ENCODE measurements around the gene RDX. TPM values are rescaled to one million over a fixed set of nuclear protein-coding genes. Genes with fewer than 3 reads are reported as not detected.

Gene RDX
- total RNA-seq, 1 donor from 2014 or later = 132 TPM

GRCh38 chr11:110133160-110133559, 163.3 kb downstream of the RDX start:
- Mint-ChIP-seq H3K4me1 (ENCODE audit: low read depth, unreplicated experiment) (peaks cover 26% of the 10 kb centered on the region), H3K4me3 (ENCODE audit: unreplicated experiment) (no peak overlapping the region)
- peaks cover 8% of the 10 kb centered on the region for H3K4me1 ChIP-seq (ENCODE audit: insufficient read depth, low read length)

GRCh38 chr11:110131386-110132123, 164.9 kb downstream of the RDX start:
- H3K36me3 Mint-ChIP-seq (ENCODE audit: low read depth, unreplicated experiment) = no peaks in the 10 kb centered on the region
- H3K27ac Mint-ChIP-seq (ENCODE audit: unreplicated experiment) = no peak overlapping the region
- no peak overlapping the region for H3K4me3 ChIP-seq (ENCODE audit: insufficient read depth, low read depth, low read length)
- peak overlapping the region; percentile 46 for H3K4me3 Mint-ChIP-seq (ENCODE audit: unreplicated experiment)
- TF ChIP-seq CTCF (IDR thresholded peaks at IDR 0.05; ENCODE audit: insufficient read depth, low read depth, low read length) (no peak), EZH2 (IDR thresholded peaks at IDR 0.05; ENCODE audit: insufficient read depth, low read length) (no peak)
- H3K36me3 ChIP-seq (ENCODE audit: insufficient read depth, low read length) = no peaks in the 10 kb centered on the region
- no peak overlapping the region for H3K27ac ChIP-seq (ENCODE audit: low read depth, low read length)
- peak overlapping the region; percentile 23 for H3K9ac ChIP-seq (ENCODE audit: low read length)
- H3K27me3 Mint-ChIP-seq (ENCODE audit: low read depth, unreplicated experiment) = no peaks in the 10 kb centered on the region
- no peaks in the 10 kb centered on the region for H3K9me3 Mint-ChIP-seq (ENCODE audit: unreplicated experiment)
- no peak for FAIRE-seq
- H4K20me1 ChIP-seq (ENCODE audit: insufficient read depth, low read length) = no peaks in the 10 kb centered on the region
- H3K79me2 ChIP-seq (ENCODE audit: insufficient read depth, low read length) = peaks cover 21% of the 10 kb centered on the region
- DNase-seq (ENCODE audit: low read depth) = no peak
- H2AFZ ChIP-seq (ENCODE audit: low read depth, low read length) = no peak overlapping the region
- peak overlapping the region; percentile 21 for H3K4me2 ChIP-seq (ENCODE audit: low read length)
- H3K4me1 Mint-ChIP-seq (ENCODE audit: low read depth, unreplicated experiment) = peaks cover 36% of the 10 kb centered on the region
- no peaks in the 10 kb centered on the region for H3K27me3 ChIP-seq (ENCODE audit: insufficient read depth, low read length)
- peaks cover 13% of the 10 kb centered on the region for H3K4me1 ChIP-seq (ENCODE audit: insufficient read depth, low read length)
- no peaks in the 10 kb centered on the region for H3K9me3 ChIP-seq (ENCODE audit: insufficient read depth, low read depth, low read length)

More at GRCh38 chr11:110133160-110133559, 163.3 kb downstream of the RDX start:
- H3K27me3 ChIP-seq (ENCODE audit: insufficient read depth, low read length) = no peaks in the 10 kb centered on the region
- TF ChIP-seq CTCF (IDR thresholded peaks at IDR 0.05; ENCODE audit: insufficient read depth, low read depth, low read length) (no peak), EZH2 (IDR thresholded peaks at IDR 0.05; ENCODE audit: insufficient read depth, low read length) (no peak)
- Mint-ChIP-seq H3K27me3 (ENCODE audit: low read depth, unreplicated experiment) (no peaks in the 10 kb centered on the region), H3K36me3 (ENCODE audit: low read depth, unreplicated experiment) (no peaks in the 10 kb centered on the region), H3K27ac (ENCODE audit: unreplicated experiment) (no peak overlapping the region), H3K9me3 (ENCODE audit: unreplicated experiment) (no peaks in the 10 kb centered on the region)
- DNase-seq (ENCODE audit: low read depth) = no peak
- H3K27ac ChIP-seq (ENCODE audit: low read depth, low read length) = no peak overlapping the region
- no peak for FAIRE-seq
- peaks cover 13% of the 10 kb centered on the region for H3K79me2 ChIP-seq (ENCODE audit: insufficient read depth, low read length)
- no peaks in the 10 kb centered on the region for H3K36me3 ChIP-seq (ENCODE audit: insufficient read depth, low read length)
- no peaks in the 10 kb centered on the region for H3K9me3 ChIP-seq (ENCODE audit: insufficient read depth, low read depth, low read length)
- no peak overlapping the region for H3K9ac ChIP-seq (ENCODE audit: low read length)
- no peak overlapping the region for H3K4me2 ChIP-seq (ENCODE audit: low read length)
- no peaks in the 10 kb centered on the region for H4K20me1 ChIP-seq (ENCODE audit: insufficient read depth, low read length)
- no peak overlapping the region for H2AFZ ChIP-seq (ENCODE audit: low read depth, low read length)
- H3K4me3 ChIP-seq (ENCODE audit: insufficient read depth, low read depth, low read length) = no peak overlapping the region

GRCh38 chr11:110130642-110131238, 165.7 kb downstream of the RDX start:
- Mint-ChIP-seq H3K36me3 (ENCODE audit: low read depth, unreplicated experiment) (no peaks in the 10 kb centered on the region), H3K27me3 (ENCODE audit: low read depth, unreplicated experiment) (no peaks in the 10 kb centered on the region), H3K9me3 (ENCODE audit: unreplicated experiment) (no peaks in the 10 kb centered on the region), H3K27ac (ENCODE audit: unreplicated experiment) (peak overlapping the region; percentile 20), H3K4me3 (ENCODE audit: unreplicated experiment) (peak overlapping the region; percentile 28), H3K4me1 (ENCODE audit: low read depth, unreplicated experiment) (peaks cover 39% of the 10 kb centered on the region)
- H3K79me2 ChIP-seq (ENCODE audit: insufficient read depth, low read length) = peaks cover 24% of the 10 kb centered on the region
- no peaks in the 10 kb centered on the region for H3K27me3 ChIP-seq (ENCODE audit: insufficient read depth, low read length)
- no peak overlapping the region for H3K4me3 ChIP-seq (ENCODE audit: insufficient read depth, low read depth, low read length)
- peaks cover 14% of the 10 kb centered on the region for H3K4me1 ChIP-seq (ENCODE audit: insufficient read depth, low read length)
- no peaks in the 10 kb centered on the region for H4K20me1 ChIP-seq (ENCODE audit: insufficient read depth, low read length)
- peak overlapping the region; percentile 23 for H3K9ac ChIP-seq (ENCODE audit: low read length)
- peak overlapping the region; percentile 12 for H3K4me2 ChIP-seq (ENCODE audit: low read length)
- FAIRE-seq (no peak), DNase-seq (ENCODE audit: low read depth) (peak; percentile 86)
- TF ChIP-seq EZH2 (IDR thresholded peaks at IDR 0.05; ENCODE audit: insufficient read depth, low read length) = no peak
- no peak for TF ChIP-seq CTCF (IDR thresholded peaks at IDR 0.05; ENCODE audit: insufficient read depth, low read depth, low read length)
- no peak overlapping the region for H2AFZ ChIP-seq (ENCODE audit: low read depth, low read length)
- no peaks in the 10 kb centered on the region for H3K9me3 ChIP-seq (ENCODE audit: insufficient read depth, low read depth, low read length)
- no peak overlapping the region for H3K27ac ChIP-seq (ENCODE audit: low read depth, low read length)
- no peaks in the 10 kb centered on the region for H3K36me3 ChIP-seq (ENCODE audit: insufficient read depth, low read length)

Data from astrocyte (in vitro differentiated cells and primary cell).